Neural cell (in vitro differentiated cells): ENCODE measurements around the gene DCANP1.

ENCODE experiments used
- EP300 ChIP-seq: fragments of 450-650 bp; conservative IDR thresholded peaks from 2 replicates; pipeline ENCODE4 v1.6.1; 2014; ENCODE audit warnings: antibody characterized with exemption, mild to moderate bottlenecking, moderate library complexity; ENCODE audit not compliant: poor library complexity, severe bottlenecking
- EZH2 ChIP-seq: fragments of 200-600, 300-800 bp; shearing (Covaris generic), sonication (generic); IDR thresholded peaks from 2 replicates; pipeline ENCODE4 v1.6.1; 2014; ENCODE audit warnings: antibody characterized with exemption, low read length, borderline replicate concordance, mild to moderate bottlenecking; ENCODE audit not compliant: insufficient read depth, poor library complexity, severe bottlenecking
- POLR2AphosphoS5 ChIP-seq: IDR thresholded peaks from 2 replicates; pipeline ENCODE4 v1.6.1; 2012
- TF ChIP-seq, protein P1 (sequence below): IDR thresholded peaks from 2 replicates; pipeline ENCODE4 v1.6.1; 2012; ENCODE audit warnings: borderline replicate concordance

DNA sequence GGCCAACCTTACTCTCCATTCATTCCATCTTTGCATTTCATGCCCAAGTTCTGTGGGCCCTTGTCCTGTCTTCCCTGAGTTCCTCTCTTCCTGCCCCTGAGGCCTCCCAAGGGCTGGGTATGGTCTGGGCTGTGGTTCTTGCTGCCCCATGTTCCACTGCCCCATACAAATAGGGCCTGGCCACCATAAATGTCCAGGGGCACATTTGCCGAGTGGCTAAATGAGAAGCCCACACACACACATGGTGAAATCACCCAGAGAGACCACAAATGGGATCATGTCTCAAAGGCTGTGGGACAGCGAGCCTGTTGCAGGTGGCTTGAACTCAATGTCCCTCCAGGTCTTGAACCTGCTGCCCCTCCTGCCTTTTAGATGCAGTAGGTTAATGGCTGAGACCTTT is 3.8 kb upstream of the DCANP1 start:
- no peak for TF ChIP-seq EZH2
- TF ChIP-seq, protein P1, sequence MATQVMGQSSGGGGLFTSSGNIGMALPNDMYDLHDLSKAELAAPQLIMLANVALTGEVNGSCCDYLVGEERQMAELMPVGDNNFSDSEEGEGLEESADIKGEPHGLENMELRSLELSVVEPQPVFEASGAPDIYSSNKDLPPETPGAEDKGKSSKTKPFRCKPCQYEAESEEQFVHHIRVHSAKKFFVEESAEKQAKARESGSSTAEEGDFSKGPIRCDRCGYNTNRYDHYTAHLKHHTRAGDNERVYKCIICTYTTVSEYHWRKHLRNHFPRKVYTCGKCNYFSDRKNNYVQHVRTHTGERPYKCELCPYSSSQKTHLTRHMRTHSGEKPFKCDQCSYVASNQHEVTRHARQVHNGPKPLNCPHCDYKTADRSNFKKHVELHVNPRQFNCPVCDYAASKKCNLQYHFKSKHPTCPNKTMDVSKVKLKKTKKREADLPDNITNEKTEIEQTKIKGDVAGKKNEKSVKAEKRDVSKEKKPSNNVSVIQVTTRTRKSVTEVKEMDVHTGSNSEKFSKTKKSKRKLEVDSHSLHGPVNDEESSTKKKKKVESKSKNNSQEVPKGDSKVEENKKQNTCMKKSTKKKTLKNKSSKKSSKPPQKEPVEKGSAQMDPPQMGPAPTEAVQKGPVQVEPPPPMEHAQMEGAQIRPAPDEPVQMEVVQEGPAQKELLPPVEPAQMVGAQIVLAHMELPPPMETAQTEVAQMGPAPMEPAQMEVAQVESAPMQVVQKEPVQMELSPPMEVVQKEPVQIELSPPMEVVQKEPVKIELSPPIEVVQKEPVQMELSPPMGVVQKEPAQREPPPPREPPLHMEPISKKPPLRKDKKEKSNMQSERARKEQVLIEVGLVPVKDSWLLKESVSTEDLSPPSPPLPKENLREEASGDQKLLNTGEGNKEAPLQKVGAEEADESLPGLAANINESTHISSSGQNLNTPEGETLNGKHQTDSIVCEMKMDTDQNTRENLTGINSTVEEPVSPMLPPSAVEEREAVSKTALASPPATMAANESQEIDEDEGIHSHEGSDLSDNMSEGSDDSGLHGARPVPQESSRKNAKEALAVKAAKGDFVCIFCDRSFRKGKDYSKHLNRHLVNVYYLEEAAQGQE = no peak
- TF ChIP-seq EP300 = no peak
- no peak for TF ChIP-seq POLR2AphosphoS5
